T47D (cell line): ENCODE data around the gene FOXB2.

ENCODE experiments used
- DNase-seq, 2 experiments: peaks; one replicate each; pipeline versions ENCODE4 v3.0.0 to v3.0.0-alpha.2; 2011 to 2012; ENCODE audit warnings: low read depth in 1 of 2, low spot score in 1 of 2
- JUND ChIP-seq: IDR thresholded peaks from 2 replicates; pipeline ENCODE4 v1.6.1; 2012; ENCODE audit warnings: low read depth
- in situ Hi-C: cut with HindIII; loops from 2 replicates; pipeline ENCODE4 v1.10.0; 2016; ENCODE audit warnings: low sequenced_read_pairs, low pct_unique_long_range_greater_than_20kb

FOXB2 gene

DNA sequence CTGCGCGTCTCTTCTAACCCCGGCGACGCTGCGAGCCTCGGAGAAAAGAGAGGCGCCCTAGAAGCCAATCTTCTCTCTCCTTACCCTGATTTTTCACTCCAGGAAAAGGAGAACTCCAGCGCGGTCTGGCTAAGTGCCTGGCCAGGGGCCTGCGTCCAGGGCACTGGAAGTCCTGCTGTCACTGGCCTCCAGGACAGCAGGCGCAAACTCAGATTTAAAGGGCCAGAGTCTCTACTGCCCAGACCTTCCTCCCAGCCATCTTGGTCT lies 553 bp upstream of the FOXB2 start:
- no peak for DNase-seq
- TF ChIP-seq JUND = no peak
- in situ Hi-C loops = no loop called here

DNA sequence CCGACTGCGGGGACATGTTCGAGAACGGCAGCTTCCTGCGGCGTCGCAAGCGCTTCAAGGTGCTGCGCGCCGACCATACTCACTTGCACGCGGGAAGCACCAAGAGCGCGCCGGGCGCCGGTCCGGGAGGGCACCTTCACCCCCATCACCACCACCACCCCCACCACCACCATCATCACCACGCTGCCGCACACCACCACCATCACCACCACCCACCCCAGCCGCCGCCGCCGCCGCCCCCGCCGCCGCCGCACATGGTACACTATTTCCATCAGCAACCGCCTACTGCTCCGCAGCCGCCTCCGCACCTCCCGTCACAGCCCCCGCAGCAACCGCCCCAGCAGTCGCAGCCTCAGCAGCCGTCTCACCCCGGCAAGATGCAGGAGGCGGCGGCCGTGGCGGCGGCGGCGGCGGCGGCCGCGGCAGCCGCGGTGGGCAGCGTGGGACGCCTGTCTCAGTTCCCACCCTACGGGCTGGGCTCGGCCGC lies 514 bp downstream of the FOXB2 start:
- no peak for DNase-seq
- no peak for TF ChIP-seq JUND
- in situ Hi-C loops = no loop called here

DNA sequence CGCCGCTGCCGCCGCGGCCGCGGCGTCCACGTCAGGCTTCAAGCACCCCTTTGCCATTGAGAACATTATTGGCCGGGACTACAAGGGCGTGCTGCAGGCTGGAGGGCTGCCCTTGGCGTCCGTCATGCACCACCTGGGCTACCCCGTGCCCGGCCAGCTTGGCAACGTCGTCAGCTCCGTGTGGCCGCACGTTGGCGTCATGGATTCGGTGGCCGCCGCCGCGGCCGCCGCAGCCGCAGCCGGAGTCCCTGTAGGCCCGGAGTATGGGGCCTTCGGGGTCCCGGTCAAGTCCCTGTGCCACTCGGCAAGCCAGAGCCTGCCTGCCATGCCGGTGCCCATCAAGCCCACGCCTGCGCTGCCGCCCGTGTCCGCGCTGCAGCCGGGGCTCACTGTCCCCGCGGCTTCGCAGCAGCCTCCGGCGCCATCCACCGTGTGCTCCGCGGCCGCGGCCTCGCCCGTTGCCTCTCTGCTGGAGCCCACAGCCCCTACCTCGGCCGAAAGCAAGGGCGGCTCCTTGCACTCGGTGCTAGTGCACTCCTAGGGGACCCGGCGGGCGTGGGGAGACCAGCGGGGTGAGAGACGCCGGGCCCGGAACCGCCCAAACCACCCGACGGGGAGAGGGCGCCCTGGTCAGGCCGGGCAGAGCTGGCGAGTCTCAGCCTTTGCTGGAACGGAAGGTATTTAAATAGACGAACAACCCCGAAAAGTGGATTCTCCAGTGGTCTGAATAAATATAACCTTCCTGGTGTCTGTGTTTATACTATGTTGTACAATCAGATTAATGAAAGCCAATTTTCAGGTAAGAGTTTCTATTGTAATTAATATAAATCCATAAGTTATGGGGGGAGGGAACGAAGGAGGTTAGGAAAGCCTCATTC lies 1.2 kb downstream of the FOXB2 start:
- in situ Hi-C loops = no loop called here
- TF ChIP-seq JUND = no peak
- DNase-seq = no peak

DNA sequence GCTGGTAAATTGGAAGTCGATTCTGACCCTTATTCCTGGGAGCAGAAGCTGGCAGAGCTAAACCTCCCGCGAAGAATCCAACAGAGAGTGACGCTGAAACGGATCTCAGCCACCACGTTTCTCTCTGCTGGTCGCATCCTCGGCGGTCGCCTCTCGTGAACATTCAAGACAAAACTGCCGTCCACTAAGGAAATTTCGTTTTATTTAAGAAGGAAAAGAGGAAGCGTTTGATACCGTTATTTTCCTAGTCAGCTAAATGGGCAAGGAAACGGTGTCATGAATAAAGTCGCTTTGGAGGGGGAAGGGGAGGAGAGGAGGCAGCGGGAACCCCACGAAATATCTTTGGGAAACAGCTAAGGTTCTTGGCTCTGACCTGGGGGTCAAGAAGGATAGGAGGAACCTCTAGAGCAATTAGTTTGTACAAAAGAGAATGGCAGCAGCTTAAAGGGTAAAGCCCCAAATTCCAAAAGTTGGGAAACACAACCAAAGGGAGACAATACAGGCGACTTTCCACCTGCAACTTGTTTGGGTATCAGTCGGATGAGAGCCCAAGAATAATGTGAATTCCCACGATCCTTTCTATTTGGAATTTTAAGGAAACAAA lies 1.9 kb downstream of the FOXB2 start:
- in situ Hi-C loops = no loop called here
- no peak for TF ChIP-seq JUND

DNA sequence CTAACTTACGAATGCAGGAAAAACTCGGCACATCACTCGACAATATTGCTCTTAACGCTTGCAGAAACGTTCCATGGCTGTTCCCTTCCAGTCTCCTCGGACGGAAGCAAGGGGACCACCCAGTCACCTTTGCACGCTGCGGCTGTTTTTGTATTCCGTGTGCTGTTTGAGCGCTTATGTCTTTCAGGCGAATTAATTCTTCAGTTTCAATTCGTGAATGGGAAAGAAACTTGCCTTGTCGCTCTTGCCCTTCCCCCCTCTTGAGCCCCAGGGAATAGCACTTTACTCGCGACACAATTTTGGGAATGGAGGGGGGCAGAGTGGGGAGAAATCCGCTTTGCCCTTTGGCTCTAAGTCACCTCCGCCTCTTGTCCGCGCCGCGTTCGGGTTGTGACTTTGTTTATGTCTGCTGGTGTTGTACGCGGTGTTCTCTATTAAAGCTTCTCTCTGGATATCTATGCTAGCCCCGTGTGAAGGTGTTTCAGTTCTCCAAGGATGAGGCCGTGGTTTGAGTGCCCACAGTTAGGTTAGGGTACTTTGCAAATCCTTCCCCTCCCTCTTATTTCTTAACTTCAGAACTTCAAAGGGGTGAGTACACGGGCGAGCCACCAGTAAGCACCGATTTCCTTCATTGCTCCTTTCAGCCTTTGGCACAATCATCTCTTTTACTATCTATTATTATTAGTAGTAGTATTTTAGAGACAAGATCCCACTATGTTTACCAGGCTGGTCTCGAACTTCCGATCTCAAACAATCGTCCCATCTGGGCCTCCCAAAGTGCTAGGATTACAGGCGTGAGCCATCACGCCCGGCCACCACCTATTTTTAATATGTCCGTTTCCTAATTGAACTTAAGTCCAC lies 2.7 kb downstream of the FOXB2 start:
- no peak for DNase-seq
- TF ChIP-seq JUND = no peak
- in situ Hi-C loops = no loop called here

More for the DNA sequence above, 1.9 kb downstream of the FOXB2 start:
- no peak for DNase-seq

DNA sequence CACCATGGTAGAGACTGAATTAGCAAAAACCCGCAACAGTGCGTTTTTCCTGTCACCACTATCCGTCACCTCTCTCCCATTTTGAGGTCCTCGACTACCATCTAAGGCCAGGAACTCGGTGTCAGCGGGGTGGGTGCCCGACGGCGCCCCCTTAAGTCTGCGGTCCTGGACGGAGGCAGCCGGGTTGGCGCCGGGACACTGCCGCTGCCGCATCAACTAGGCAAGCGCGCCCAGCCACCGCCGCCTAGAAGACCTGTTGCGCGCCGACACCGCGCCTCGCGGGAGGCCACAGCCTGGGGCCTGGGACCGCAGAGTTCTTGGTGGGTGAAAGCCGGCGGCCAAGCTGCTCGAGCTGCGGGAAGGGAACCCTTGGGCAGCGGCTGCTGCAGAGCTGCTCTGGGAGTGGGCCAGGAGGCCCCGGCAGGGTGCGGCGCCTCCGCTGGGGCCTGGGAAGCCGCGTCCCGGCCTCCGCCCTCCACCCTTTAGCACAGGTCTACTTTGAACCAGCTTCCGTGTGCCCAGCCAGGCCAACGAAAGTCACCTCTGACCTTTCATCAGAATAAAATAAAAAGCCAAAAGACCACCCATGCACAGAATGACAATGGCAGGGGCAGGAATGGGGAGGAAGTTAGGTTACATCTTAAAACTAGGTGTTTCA lies 3.5 kb downstream of the FOXB2 start:
- no peak for DNase-seq
- TF ChIP-seq JUND = no peak
- in situ Hi-C loops = no loop called here

DNA sequence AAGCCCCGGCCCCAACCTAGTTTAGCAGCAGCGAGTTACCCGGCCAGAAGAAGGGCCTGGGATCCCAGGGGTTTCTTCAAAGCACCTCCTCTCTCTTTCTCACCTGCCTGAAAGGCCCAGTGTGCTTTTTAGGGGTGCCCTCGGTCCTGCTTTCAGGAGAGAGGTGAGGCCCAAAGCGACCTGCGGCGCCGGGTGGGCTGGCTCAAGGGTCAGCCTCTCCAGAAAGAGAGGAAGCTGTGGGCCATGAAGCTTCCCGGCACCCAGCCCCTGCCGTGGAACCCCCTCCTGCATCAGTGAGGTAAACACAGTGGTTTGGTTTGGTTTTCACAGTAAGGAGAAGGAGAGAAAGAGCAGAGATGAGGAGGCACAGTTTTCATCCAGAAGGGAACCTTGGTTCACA lies 4.3 kb downstream of the FOXB2 start:
- DNase-seq = no peak
- in situ Hi-C loops = no loop called here
- no peak for TF ChIP-seq JUND

DNA sequence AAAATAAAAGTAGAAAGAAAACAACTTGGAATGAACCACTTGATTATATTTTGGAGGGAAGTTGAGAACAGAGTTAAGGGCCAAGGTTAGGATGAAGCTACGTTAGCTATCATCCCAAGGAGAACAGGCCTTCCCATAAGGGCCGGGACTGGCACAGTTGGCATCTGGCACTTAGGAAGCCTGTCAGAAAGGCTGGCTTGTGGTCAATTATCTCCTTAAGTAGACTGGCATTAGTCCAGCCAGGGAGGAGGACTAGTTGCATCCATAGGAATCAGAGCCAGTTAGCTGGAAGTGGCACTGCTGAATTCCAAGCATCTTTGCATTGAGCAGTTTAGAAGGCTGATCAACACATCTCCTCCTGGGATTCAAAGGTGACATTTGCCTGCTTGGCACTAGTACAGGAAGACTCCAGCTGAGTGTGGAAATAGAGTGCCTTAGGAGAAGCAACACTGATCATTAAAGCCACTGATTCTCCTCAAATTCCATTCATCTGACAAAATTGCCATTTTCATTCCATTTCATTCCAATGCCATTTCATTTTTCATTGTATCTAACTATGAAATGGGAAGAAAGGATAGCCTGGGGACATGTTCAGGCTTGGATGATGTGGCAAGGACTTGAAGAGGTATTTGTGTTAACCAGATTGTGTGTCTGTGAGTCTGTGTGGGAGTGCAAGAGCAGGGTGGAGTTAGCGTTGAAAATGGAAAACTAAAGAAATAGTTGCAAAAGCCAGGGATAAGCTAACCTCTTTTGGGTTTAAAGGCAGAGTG lies 5.5 kb downstream of the FOXB2 start:
- TF ChIP-seq JUND = no peak
- DNase-seq = no peak
- in situ Hi-C loops = no loop called here

DNA sequence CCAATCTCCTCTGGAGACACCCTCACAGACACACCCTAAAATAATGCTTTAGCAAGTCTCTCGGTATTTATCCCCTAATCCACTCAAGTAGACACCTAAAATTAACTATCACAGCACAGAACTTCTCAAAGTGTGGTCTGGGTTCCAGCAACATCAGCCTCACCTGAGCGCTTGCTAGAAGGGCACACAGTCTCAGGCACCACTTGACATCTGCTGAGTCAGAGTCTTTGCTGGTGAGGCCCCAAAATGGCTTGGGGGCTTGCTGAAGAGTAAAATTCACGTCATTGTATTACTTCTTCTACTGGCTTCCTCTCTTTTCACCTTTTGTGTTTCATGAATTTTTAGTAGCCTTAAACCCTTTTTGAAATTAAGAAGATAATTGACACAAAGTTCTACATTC lies 9.0 kb downstream of the FOXB2 start:
- no peak for TF ChIP-seq JUND
- in situ Hi-C loops = no loop called here
- no peak for DNase-seq

DNA sequence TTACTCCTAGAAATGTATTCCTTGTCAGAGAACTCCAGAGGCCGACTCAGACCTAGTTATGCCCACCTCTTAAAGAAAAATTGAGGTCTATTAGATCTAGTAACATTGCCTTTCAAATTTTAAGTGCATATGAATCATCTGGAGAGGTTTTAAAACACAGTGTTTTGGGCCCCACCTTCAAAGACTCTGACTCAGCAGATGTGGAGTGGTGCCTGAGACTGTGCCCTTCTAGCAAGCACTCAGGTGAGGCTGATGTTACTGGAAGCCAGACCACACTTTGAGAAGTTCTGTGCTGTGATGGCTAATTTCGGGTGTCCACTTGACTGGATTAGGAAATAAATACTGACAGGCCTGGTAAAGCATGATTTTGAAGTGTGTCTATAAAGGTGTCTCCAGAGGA lies 10.6 kb downstream of the FOXB2 start:
- in situ Hi-C loops = no loop called here
- no peak for DNase-seq
- no peak for TF ChIP-seq JUND

DNA sequence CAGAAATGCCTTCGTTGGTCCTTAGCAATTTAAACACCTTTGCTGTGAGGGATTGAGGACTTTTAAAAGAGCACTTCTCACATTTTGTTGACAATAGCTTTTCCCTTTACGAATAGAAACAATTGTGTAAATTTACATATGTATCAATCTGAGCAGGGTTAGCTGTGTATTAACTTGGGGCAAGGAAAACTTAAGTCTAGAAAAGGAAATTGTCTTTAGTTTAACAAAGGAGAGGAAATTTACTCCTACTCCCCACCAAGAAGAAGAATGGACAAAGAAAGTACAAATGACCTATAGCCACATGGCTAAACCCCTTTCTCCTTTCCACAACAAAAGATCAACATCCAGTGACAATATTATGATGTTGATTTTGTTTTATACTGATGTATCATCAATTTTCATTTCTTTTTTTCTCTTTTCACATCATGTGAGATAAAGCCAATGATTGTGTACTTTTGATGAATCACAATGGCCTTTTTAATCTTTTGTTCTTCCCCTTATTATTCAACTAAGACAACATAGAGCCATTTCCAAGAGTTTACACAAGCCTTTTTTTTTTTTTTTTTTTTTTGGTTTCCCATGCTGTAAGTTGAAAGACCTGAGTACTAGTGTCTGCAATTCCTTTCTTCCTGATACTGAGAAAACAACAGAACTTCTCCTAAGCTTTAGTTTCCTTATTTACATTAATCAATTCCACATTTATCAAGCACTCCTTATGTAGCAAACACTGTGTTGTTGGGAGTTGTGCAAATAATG lies 19.0 kb downstream of the FOXB2 start:
- in situ Hi-C loops = no loop called here
- DNase-seq = no peak
- no peak for TF ChIP-seq JUND
